Measurements from ENCODE around the gene MAPK11.

GRCh38 chr22:50257041-50257440, 13.1 kb downstream of the MAPK11 start:
- TF ChIP-seq CTCF (IDR thresholded peaks at IDR 0.05), result no peak
- TF ChIP-seq POLR2AphosphoS5 (IDR thresholded peaks at IDR 0.05), result no peak
- TF ChIP-seq POLR2A (IDR thresholded peaks at IDR 0.05), result no peak

Measured in prostate gland (tissue), 2 donors.